ENCODE results near the gene MYOZ3.

GRCh38 chr5:150640311-150641005 is 20.6 kb upstream of the MYOZ3 start, which contains the start of gene SYNPO:
- TF ChIP-seq CTCF (IDR thresholded peaks at IDR 0.05; ENCODE audit: control extremely low read depth in 1 of 3, insufficient read depth in 1 of 3, low read depth in 1 of 3, low read length in 3 of 3) (no peak), BCL11A (IDR thresholded peaks at IDR 0.05; ENCODE audit: low read depth in 2 of 2, low read length in 2 of 2) (no peak), SRF (IDR thresholded peaks at IDR 0.05; ENCODE audit: low read depth, low read length) (no peak), GABPA (IDR thresholded peaks at IDR 0.05; ENCODE audit: borderline replicate concordance, insufficient read depth, low read length) (no peak), TAF1 (IDR thresholded peaks at IDR 0.05; ENCODE audit: low read depth, low read length) (no peak), SIN3A (conservative IDR thresholded peaks at IDR 0.05 in 1 of 2, IDR thresholded peaks at IDR 0.05 in 1 of 2; ENCODE audit: low read depth in 1 of 2, low read length in 2 of 2) (no peak), FOSL1 (IDR thresholded peaks at IDR 0.05; ENCODE audit: insufficient read depth, low read depth, low read length) (no peak), TCF12 (IDR thresholded peaks at IDR 0.05; ENCODE audit: low read depth, low read length) (no peak), GTF2F1 (IDR thresholded peaks at IDR 0.05; ENCODE audit: borderline replicate concordance, low read depth, low read length) (no peak), YY1 (IDR thresholded peaks at IDR 0.05; ENCODE audit: low read depth, low read length) (no peak), TEAD4 (IDR thresholded peaks at IDR 0.05; ENCODE audit: low read depth, low read length) (no peak), POLR2AphosphoS5 (IDR thresholded peaks at IDR 0.05; ENCODE audit: low read depth, low read length) (no peak)
